HFFc6 (cell line): Measurements from ENCODE around the gene PMIS2. TPM values are rescaled to one million over a fixed set of nuclear protein-coding genes. Genes with fewer than 3 reads are reported as not detected.

Experiments used
- DNase-seq: peaks from one replicate; pipeline ENCODE4 v3.0.0-alpha.2; 2018
- H3K27ac Mint-ChIP-seq: 2 replicates; pipeline ENCODE4 v1.8.0; 2020; ENCODE audit warnings: mild to moderate bottlenecking, mixed read lengths
- H3K27me3 Mint-ChIP-seq: 2 replicates; pipeline ENCODE4 v1.8.0; 2021; ENCODE audit warnings: mild to moderate bottlenecking, moderate library complexity, mixed read lengths; ENCODE audit not compliant: insufficient read depth
- H3K36me3 Mint-ChIP-seq: 2 replicates; pipeline ENCODE4 v1.8.0; 2021; ENCODE audit warnings: low read depth, mixed read lengths
- H3K4me1 Mint-ChIP-seq: 2 replicates; pipeline ENCODE4 v1.8.0; 2020; ENCODE audit warnings: low read depth, mixed read lengths
- H3K4me3 Mint-ChIP-seq: 2 replicates; pipeline ENCODE4 v1.8.0; 2020; ENCODE audit warnings: mild to moderate bottlenecking, moderate library complexity, mixed read lengths
- H3K9me3 Mint-ChIP-seq: 2 replicates; pipeline ENCODE4 v1.8.0; 2020; ENCODE audit warnings: mild to moderate bottlenecking, mixed read lengths
- CTCF ChIP-seq: fragments of 200-600 bp; sonication (generic); IDR thresholded peaks from 2 replicates; pipeline ENCODE4 v1.5.0; 2021; ENCODE audit warnings: antibody characterized with exemption, mild to moderate bottlenecking
- total RNA-seq, 6 experiments: library from RNA; stranded (reverse); fragmentation: NEBNext Ultra II Directional; extraction: Animal tissue kit (Norgen Biotek cat#: 25700); gene quantifications; 2 replicates in 1 of 6; 3 replicates in 5 of 6; pipeline ENCODE4 v1.2.3, GENCODE V29; 2021

The PMIS2 gene
- total RNA-seq, 6 experiments from 2014 or later = not detected

GRCh38 chr19:35636651-35637050 lies 50.7 kb downstream of the PMIS2 start:
- no peak for TF ChIP-seq CTCF
- H3K27me3 Mint-ChIP-seq = 0 out of 2 replicates have a peak, but pooled peaks cover 3% of the 10 kb centered on the region
- no peak overlapping the region for H3K27ac Mint-ChIP-seq
- H3K4me3 Mint-ChIP-seq = no peak overlapping the region
- peaks cover 28% of the 10 kb centered on the region for H3K36me3 Mint-ChIP-seq
- DNase-seq = no peak
- H3K4me1 Mint-ChIP-seq = peaks cover 7% of the 10 kb centered on the region
- no peaks in the 10 kb centered on the region for H3K9me3 Mint-ChIP-seq

Other genes with a start within 250 kb of the PMIS2 start
- not detected for gene FFAR1, start 238.3 kb upstream of the PMIS2 start, total RNA-seq
- gene FFAR3, start 227.7 kb upstream of the PMIS2 start, total RNA-seq = not detected
- gene GPR42, start 215.1 kb upstream of the PMIS2 start, total RNA-seq = not detected
- not detected for gene FFAR2, start 137.9 kb upstream of the PMIS2 start, total RNA-seq
- not detected for gene KRTDAP, start 95.7 kb upstream of the PMIS2 start, total RNA-seq
- gene DMKN, start 72.5 kb upstream of the PMIS2 start, total RNA-seq = under 1 TPM in 3 of 6 experiments, not detected in 3; 0.27 to 0.75 (median 0.73) TPM
- 1 to 10 TPM; 1.6 to 3.3 (median 2.0) TPM for gene SBSN, start 57.9 kb upstream of the PMIS2 start, total RNA-seq
- not detected for gene GAPDHS, start 52.7 kb upstream of the PMIS2 start, total RNA-seq
- 100 to 1,000 TPM; 104 to 130 (median 115) TPM for gene TMEM147, start 40.5 kb upstream of the PMIS2 start, total RNA-seq
- not detected for gene ATP4A, start 22.5 kb upstream of the PMIS2 start, total RNA-seq
- gene HAUS5, start 26.6 kb downstream of the PMIS2 start, total RNA-seq = 10 to 100 TPM in 5 of 6 experiments, 1 to 10 TPM in 1; 6.6 to 13.9 (median 12.2) TPM
- 100 to 1,000 TPM; 110 to 129 (median 120) TPM for gene RBM42, start 42.9 kb downstream of the PMIS2 start, total RNA-seq
- gene ETV2, start 55.6 kb downstream of the PMIS2 start, total RNA-seq = 1 to 10 TPM in 5 of 6 experiments, under 1 TPM in 1; 0.71 to 2.2 (median 1.4) TPM
- 100 to 1,000 TPM; 375 to 463 (median 413) TPM for gene COX6B1, start 62.1 kb downstream of the PMIS2 start, total RNA-seq
- under 1 TPM in 1 of 6 experiments, not detected in 5; 0.18 TPM for gene UPK1A, start 80.3 kb downstream of the PMIS2 start, total RNA-seq
- gene ZBTB32, start 118.4 kb downstream of the PMIS2 start, total RNA-seq = not detected
- gene KMT2B, start 131.8 kb downstream of the PMIS2 start, total RNA-seq = 10 to 100 TPM; 20.1 to 24.4 (median 21.7) TPM
- gene IGFLR1, start 156.3 kb downstream of the PMIS2 start, total RNA-seq = 1 to 10 TPM in 4 of 6 experiments, under 1 TPM in 2; 0.76 to 2.8 (median 1.4) TPM
- 10 to 100 TPM; 18.0 to 20.8 (median 18.7) TPM for gene U2AF1L4, start 159.2 kb downstream of the PMIS2 start, total RNA-seq
- 10 to 100 TPM; 68.2 to 86.6 (median 74.9) TPM for gene PSENEN, start 159.5 kb downstream of the PMIS2 start, total RNA-seq
- gene LIN37, start 162.4 kb downstream of the PMIS2 start, total RNA-seq = 1 to 10 TPM; 6.0 to 9.9 (median 8.7) TPM
- 100 to 1,000 TPM in 1 of 6 experiments, 10 to 100 TPM in 5; 37.0 to 122 (median 43.9) TPM for gene HSPB6, start 170.9 kb downstream of the PMIS2 start, total RNA-seq
- 10 to 100 TPM; 26.4 to 30.0 (median 29.0) TPM for gene PROSER3, start 172.0 kb downstream of the PMIS2 start, total RNA-seq
- 10 to 100 TPM in 1 of 6 experiments, 1 to 10 TPM in 5; 5.4 to 11.0 (median 8.8) TPM for gene ARHGAP33, start 189.4 kb downstream of the PMIS2 start, total RNA-seq
- gene PRODH2, start 226.7 kb downstream of the PMIS2 start, total RNA-seq = not detected